ENCODE measurements around the gene RBP3. TPM values are rescaled to one million over a fixed set of nuclear protein-coding genes. Genes with fewer than 3 reads are reported as not detected.

RBP3 gene
- total RNA-seq, 1 experiment from 2014 or later, result not detected

DNA sequence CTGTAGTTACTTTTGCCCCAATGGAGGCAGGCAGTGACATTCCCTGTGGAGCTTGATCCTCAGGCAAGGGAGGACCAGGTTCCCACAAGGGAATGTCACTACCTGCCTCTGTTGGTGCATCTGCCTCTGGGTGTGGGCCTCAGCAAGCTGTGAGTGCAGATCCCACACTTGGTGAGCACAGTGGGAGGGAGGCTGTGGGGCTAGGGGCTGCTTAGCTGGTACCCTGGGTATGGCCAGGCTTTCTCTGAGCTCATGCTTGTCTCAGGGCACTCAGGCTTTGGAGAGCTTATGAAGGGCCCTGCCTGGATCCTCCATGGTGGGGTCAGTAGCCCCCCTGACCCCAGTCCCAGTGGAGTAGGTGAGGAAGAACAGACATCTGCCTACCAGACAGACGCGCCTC lies 52.1 kb downstream of the RBP3 start:
- no peak for DNase-seq (ENCODE audit: low spot score)

DNA sequence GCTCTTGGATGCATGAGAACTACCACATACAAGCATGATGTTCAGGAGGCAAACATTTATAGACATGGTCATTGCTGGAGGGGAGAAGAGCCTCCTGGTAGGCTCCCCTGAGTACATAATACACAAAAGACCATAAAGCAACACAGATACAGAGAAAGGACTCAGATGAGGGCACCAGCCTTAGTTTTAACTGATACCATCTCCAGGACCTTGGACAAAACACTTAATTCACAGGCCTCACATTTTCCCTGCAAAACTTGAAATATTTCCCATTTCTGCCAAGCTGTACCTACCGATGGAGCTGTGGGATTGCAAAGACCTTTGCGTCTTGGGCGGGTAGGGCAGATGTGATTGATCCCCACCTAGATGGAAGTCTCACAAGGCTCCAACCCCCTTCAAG lies 52.6 kb downstream of the RBP3 start:
- DNase-seq (ENCODE audit: low spot score), result no peak

DNA sequence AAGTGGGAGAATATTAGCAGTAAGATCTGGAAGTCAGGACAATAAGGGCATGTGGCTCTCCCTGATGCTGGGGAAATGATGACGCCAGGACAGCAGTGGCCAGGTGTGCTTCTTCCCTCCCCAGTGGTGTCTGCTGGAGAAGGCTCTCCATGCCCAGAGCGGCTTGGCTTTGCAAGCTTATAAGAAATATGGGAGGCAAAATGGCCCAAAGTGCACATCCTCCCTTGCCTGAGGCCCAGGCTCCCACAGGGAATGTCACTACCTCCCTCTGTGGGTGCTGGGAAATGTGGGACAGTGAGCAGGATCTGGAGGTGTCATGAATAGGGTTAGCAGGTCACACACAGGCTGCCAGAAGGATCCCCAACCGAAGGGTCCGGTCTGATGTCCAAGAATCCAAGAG lies 53.0 kb downstream of the RBP3 start:
- DNase-seq (ENCODE audit: low spot score), result no peak

DNA sequence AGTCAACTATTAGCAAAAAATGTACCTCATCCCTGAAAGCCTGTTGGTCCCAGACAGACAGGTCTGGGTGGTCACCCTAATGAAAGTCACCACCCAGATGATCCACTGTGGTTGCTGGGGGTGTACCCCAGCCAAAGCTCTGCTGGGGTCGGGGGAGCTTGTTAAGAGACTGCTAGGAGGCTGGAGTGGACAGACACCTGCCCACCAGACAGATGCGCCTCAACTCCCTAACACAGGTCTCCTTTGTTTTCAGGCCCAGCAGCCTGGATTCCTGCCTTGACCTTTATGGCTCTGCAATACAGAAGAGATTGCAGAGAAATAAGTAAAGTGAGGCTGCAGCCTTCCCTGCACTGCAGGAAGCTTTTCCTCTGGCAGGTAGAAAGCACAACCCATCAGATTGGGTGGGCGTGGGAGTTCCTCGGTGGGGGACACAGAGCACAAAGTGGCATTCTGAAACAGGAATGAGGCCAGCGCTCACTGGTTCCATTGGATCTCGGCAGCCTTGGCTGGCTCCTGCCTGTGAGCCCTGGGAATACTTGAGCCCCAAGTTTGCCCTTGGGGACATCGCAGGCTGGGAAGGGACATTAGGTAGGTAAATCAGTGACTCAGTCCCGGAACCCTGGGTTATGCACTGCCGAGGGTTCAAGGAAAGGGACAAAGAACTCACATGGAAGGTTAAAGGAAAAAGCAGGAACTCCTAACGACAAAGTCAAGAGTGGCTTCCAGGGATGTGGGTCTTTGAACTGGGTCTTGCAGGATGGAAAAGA lies 53.9 kb downstream of the RBP3 start:
- DNase-seq (ENCODE audit: low spot score), result peak; percentile 1

GRCh38 chr10:47402641-47403301 lies 54.6 kb downstream of the RBP3 start:
- DNase-seq (ENCODE audit: low spot score), result peak; percentile 94

DNA sequence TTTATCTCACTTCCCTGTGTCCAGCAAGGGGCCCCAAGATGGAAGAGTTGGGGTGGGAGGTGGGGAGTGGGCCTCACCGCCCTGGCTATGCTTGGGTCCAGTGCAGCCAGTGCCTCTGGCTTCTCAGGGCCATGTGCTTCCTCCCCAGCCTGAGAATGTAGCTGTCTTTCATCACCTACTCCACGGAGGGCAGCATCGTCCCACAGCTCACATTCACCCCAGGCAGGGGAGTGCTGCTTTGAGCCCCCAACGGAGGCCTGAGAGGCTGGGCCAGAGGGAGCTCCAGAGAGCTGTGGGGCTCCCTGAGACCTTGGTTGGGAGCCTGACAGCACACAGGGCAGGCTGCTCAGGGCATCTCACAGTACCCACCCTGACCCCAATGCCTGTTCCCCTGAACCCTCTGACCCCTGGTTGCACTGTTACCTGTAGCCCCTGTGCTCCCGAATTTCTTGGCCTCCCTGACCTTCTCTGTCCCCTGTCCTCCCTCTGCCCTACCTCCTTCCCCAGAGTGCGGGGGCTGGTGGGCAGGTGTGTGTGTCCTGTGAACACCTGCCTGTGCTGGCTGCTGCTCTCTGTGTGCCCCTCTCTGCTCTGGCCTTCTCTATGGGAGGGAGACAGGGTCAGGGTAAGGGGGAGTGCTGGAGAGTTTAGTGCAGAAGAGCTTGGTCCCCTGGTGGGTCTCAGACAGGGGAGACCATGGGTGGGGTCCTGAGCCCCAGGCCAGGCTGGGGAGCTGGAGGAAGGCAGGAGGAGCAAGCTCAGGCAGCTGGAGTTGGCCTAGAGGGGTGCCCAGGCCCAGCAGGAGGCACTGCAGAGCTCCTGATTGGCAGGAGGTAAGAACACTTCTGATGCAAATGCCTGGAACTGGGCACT lies 55.5 kb downstream of the RBP3 start:
- peak; percentile 20 for DNase-seq (ENCODE audit: low spot score)

DNA sequence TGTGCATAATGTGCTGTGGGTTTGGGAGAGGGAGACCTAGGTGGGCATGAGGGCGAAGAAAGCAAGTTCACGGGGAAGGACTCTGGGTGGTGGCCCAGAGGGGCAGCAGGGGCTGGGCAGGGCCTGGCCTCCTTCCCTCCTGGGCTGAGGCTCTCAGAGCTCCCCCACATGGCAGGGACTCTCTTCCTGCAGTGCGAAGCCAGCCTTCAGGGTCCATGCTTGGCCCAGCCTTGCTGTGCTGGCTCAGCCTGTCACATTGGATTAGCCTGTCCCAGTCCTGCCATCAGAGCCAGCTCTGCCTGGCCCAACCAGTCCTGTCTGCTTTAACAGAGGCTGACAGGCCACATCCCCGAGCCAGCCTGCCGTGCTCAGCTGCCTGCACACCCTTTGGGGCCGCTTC lies 56.3 kb downstream of the RBP3 start:
- no peak for DNase-seq (ENCODE audit: low spot score)

DNA sequence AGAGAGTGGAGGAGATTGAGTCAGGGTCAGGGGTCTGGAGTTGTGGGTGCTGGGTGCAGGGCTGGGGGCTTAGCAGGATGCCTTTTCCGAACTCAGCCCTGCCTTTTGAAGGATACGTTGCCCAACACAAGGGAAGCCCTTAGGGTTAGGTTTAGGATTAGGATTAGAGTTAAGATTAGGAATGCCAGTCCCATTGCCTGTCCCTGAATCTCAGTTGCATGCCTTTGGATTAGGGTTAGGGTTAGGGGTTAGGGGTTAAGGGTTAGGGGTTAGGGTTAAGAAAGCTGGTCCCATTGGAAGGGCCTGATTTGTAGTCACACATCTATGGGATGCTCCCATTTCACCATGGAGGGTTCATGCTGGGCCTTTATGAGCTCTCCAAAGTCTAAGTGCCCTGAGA lies 56.8 kb downstream of the RBP3 start:
- no peak for DNase-seq (ENCODE audit: low spot score)

GRCh38 chr10:47405857-47406547 lies 57.8 kb downstream of the RBP3 start:
- DNase-seq (ENCODE audit: low spot score), result no peak

GRCh38 chr10:47406548-47406869 lies 58.3 kb downstream of the RBP3 start:
- DNase-seq (ENCODE audit: low spot score), result no peak

DNA sequence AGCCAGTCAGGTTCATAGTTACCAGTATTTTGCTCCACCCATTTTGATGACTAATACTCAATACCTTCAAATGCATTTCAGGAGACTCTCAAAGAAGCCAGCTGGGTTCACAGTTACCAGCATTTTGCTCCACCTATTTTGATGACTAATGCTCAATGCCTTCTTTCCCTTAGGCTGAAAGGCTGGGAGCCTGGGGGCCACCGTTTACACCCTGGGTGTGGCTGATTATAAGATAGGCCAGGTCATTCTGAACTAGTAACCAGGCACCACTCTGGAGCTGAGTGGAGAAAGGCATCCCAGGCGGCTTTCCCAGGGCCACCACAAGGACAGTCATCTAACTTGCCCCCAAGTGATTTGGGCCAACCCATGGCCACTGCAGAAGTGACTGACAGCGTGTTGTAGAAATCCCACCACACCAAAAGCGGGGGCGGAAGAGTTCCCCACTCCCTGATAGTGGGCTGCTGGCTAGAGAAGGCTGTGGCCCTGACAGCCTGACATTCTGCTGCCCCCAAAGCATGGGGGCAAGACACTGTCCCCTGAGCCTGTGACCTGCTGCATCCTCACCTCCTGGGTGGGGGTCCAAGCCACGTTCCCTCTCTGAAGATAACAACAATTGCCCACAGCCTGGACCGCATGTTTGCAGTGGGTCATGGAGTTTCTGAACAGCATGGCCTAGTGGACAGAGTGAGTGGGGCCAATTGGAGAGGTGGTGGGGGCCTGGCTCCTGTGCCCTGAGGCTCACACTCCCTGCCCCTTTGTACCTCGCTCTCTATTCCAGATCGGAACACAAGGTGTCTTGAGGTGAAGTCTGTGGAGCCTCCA lies 58.9 kb downstream of the RBP3 start:
- DNase-seq (ENCODE audit: low spot score), result peak; percentile 92

Other genes starting within 250 kb of the RBP3 start
- gene GDF10, start 48.2 kb upstream of the RBP3 start, total RNA-seq (2014; rRNA removed; shearing (Covaris generic)), result not detected in 2 replicates
- not detected in 2 replicates for gene GDF2, start 25.9 kb upstream of the RBP3 start, total RNA-seq (2014; rRNA removed; shearing (Covaris generic))
- 0.53 and 1.0 TPM in 2 replicates for gene ZNF488, start 35.9 kb downstream of the RBP3 start, total RNA-seq (2014; rRNA removed; shearing (Covaris generic))
- gene ANXA8, start 135.8 kb downstream of the RBP3 start, total RNA-seq (2014; rRNA removed; shearing (Covaris generic)), result 0.17 and 0.55 TPM in 2 replicates
- not detected in 2 replicates for gene FAM25G, start 143.3 kb downstream of the RBP3 start, total RNA-seq (2014; rRNA removed; shearing (Covaris generic))
- 0.35 and 2.9 TPM in 2 replicates for gene AGAP9, start 175.3 kb downstream of the RBP3 start, total RNA-seq (2014; rRNA removed; shearing (Covaris generic))

Measured in H4 (cell line).